PFSK-1 (cell line): Measurements from ENCODE around the gene RGS9.

Experiments
- FOXP2 ChIP-seq: optimal IDR thresholded peaks from 2 replicates; pipeline ENCODE3; 2011; ENCODE audit warnings: borderline replicate concordance, control low read depth, inconsistent platforms; ENCODE audit not compliant: insufficient read depth; ENCODE audit errors: extremely low read length, extremely low read depth
- POLR2AphosphoS5 ChIP-seq: IDR thresholded peaks from 2 replicates; pipeline ENCODE4 v1.6.1; 2012; ENCODE audit warnings: low read depth, mild to moderate bottlenecking, control low read depth, low read length, moderate library complexity
- REST ChIP-seq, 2 experiments: IDR thresholded peaks; 2 replicates each; pipeline versions ENCODE4 v1.6.1 to v1.8.0; 2011 to 2012; ENCODE audit warnings: low read depth in 2 of 2, low read length in 2 of 2, control low read depth in 1 of 2, inconsistent platforms in 1 of 2, mild to moderate bottlenecking in 1 of 2, moderate library complexity in 1 of 2; ENCODE audit not compliant: insufficient read depth in 1 of 2
- SIN3A ChIP-seq: IDR thresholded peaks from 2 replicates; pipeline ENCODE4 v1.6.1; 2012; ENCODE audit warnings: mild to moderate bottlenecking, low read length, moderate library complexity, borderline replicate concordance; ENCODE audit not compliant: insufficient read depth
- TAF1 ChIP-seq: IDR thresholded peaks from 2 replicates; pipeline ENCODE4 v1.6.1; 2012; ENCODE audit warnings: low read length, control low read depth, borderline replicate concordance; ENCODE audit not compliant: insufficient read depth

DNA sequence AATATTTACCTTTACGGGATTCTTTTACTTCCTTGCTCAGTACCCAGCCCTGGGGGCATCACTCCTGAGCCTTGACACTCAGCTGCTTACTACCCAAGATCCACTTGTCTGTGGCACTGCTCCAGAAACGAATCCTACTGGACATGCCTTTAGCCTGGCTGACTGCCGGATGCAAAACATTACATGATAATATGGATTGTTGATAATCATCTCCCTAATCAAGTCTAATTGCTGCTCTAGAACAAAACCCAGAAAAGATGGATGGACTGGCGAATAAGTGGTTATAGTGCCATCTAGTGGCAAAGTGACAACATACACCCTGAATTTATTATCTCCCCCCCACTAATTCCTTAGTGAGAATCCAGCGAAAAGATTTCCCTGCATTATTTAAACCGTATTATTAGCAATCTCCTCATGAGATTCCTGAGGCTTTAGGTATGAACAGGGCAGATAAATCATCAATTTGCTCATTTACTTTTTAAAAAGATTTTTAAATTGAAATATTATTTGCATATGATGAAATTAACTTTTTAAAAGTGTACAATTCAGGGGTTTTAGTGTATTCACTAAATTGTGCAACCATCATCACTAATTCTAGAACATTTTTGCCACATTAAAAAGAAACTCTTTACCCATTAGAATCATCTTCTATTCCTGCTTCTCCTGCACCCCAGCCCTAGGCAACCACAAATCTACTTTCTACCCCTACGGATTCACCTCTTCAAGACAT, 61.6 kb downstream of the RGS9 start:
- TF ChIP-seq POLR2AphosphoS5 (0 out of 2 replicates have a peak, but pooled peaks have one; percentile 27), SIN3A (peak; percentile 57; the same call in 1 of the 2 replicates), FOXP2 (no peak), TAF1 (no peak), REST (IDR thresholded peaks at IDR 0.05; ENCODE audit: insufficient read depth in 1 of 2, low read depth in 2 of 2, low read length in 2 of 2) (0 out of 4 replicates have a peak, but pooled peaks of 1 of the 2 experiments have one; percentile 7)
